ENCODE results near the gene NDUFB10. TPM values are rescaled to one million over a fixed set of nuclear protein-coding genes. Genes with fewer than 3 reads are reported as not detected.

The NDUFB10 gene
- total RNA-seq, 3 donors from 2014 or later, result 204 to 212 (median 210) TPM

DNA sequence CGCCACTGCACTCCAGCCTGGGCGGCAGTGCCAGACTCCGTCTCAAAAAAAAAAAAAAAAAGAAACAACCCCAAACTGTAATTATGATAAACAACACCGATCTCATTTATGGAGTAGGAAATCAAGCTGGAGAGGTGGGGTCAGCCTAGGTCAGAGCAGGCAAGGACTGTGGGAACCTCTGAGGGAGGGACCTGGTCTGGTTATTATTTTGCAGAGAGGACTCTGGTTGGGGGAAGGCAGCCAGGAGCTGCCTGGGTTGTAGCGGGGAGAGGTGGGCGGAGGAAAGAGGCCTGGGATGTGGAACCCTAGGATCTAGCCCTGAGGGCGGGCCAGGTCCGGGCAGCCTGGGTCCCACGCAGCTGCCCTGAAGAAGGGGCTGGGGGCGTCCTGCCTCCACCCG is 30.2 kb upstream of the NDUFB10 start:
- Histone ChIP-seq H3K9me3 (no peaks in the 10 kb centered on the region), H3K4me1 (ENCODE audit: low read depth) (peaks cover 13% of the 10 kb centered on the region), H3K4me3 (peak overlapping the region; percentile 24), H3K36me3 (ENCODE audit: low read depth) (no peaks in the 10 kb centered on the region)
- intact Hi-C loops (cut with DNase I, micrococcal nuclease), result loop anchor here (5.0 to 10.0 kb wide), 2 partner anchors 64 to 67 kb away; no protein-coding TSS in a partner anchor
- DNase-seq (peak in 2 of 3 donors; percentile 62 to 71), ATAC-seq (peak; percentile 62)
- TF ChIP-seq, protein P1, sequence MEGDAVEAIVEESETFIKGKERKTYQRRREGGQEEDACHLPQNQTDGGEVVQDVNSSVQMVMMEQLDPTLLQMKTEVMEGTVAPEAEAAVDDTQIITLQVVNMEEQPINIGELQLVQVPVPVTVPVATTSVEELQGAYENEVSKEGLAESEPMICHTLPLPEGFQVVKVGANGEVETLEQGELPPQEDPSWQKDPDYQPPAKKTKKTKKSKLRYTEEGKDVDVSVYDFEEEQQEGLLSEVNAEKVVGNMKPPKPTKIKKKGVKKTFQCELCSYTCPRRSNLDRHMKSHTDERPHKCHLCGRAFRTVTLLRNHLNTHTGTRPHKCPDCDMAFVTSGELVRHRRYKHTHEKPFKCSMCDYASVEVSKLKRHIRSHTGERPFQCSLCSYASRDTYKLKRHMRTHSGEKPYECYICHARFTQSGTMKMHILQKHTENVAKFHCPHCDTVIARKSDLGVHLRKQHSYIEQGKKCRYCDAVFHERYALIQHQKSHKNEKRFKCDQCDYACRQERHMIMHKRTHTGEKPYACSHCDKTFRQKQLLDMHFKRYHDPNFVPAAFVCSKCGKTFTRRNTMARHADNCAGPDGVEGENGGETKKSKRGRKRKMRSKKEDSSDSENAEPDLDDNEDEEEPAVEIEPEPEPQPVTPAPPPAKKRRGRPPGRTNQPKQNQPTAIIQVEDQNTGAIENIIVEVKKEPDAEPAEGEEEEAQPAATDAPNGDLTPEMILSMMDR (IDR thresholded peaks at IDR 0.05), result no peak

DNA sequence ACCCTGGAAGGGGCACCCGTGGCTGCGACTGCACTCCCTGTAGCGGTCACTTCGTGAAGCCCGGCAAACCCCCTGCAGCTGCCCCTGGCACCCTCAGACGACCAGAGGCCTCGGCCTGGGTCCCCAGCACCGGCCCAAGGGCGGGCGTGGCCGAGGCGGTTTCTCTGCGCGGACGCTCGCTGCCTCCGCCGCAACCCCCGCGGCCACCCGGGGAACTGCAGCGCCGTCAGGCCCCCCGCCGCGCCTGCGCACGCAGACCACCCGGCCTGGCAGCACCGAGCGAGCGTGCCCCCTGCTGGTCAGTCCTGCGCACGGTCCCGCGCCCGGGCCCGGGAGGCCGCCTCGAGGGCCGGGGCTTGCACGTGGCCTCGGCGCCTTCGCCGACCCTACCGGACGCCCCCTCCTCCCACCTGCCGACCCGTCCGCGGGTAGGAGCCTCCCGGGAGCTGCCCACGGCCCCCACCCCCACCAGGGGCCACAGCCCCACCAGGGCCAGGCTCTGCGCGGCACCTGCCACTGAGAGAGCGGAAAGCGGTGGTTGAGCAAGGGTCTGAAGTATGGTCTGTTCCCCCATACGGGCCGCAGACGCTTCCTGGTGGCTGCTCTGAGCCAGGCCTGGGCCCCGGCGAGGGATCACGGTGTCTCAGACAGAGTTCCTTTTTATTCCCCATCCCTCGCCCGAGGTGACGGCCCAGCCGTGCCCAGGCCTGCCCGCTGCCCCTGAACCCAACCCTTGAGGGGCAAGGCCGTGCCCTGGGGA is 29.6 kb upstream of the NDUFB10 start:
- Histone ChIP-seq H3K9me3 (no peaks in the 10 kb centered on the region), H3K4me1 (ENCODE audit: low read depth) (peaks cover 13% of the 10 kb centered on the region), H3K4me3 (peak overlapping the region; percentile 24), H3K36me3 (ENCODE audit: low read depth) (no peaks in the 10 kb centered on the region)
- TF ChIP-seq, protein P1 (IDR thresholded peaks at IDR 0.05), result peak; percentile 99
- intact Hi-C loops (cut with DNase I, micrococcal nuclease), result loop anchor here (5.0 to 10.0 kb wide), 2 partner anchors 65 to 67 kb away; no protein-coding TSS in a partner anchor
- DNase-seq (peak; percentile 91 to 96 (median 91)), ATAC-seq (peak; percentile 98)

DNA sequence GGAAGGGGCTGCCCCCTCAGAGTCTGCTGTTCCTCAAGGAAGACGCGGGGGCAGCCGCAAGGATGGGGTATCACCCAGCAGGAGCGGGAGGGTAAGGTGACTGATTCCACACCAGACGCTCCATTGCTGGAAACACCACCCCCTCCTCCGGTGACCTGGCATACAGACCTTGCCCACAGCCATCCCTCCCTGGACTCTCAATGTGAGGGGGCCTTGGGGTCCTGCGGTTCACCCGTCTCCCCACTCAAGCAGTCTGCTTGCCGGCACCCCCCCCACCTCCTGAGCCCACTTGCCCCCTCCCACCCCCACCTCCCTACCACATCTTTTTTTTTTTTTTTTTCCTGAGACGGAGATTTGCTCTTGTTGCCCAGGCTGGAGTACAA is 29.0 kb upstream of the NDUFB10 start:
- Histone ChIP-seq H3K36me3 (ENCODE audit: low read depth) (no peaks in the 10 kb centered on the region), H3K4me3 (no peak overlapping the region), H3K9me3 (no peaks in the 10 kb centered on the region), H3K4me1 (ENCODE audit: low read depth) (peaks cover 13% of the 10 kb centered on the region)
- TF ChIP-seq, protein P1 (IDR thresholded peaks at IDR 0.05), result no peak
- DNase-seq (peak in 1 of 3 donors; percentile 46), ATAC-seq (no peak)
- intact Hi-C loops (cut with DNase I, micrococcal nuclease), result no loop called here

DNA sequence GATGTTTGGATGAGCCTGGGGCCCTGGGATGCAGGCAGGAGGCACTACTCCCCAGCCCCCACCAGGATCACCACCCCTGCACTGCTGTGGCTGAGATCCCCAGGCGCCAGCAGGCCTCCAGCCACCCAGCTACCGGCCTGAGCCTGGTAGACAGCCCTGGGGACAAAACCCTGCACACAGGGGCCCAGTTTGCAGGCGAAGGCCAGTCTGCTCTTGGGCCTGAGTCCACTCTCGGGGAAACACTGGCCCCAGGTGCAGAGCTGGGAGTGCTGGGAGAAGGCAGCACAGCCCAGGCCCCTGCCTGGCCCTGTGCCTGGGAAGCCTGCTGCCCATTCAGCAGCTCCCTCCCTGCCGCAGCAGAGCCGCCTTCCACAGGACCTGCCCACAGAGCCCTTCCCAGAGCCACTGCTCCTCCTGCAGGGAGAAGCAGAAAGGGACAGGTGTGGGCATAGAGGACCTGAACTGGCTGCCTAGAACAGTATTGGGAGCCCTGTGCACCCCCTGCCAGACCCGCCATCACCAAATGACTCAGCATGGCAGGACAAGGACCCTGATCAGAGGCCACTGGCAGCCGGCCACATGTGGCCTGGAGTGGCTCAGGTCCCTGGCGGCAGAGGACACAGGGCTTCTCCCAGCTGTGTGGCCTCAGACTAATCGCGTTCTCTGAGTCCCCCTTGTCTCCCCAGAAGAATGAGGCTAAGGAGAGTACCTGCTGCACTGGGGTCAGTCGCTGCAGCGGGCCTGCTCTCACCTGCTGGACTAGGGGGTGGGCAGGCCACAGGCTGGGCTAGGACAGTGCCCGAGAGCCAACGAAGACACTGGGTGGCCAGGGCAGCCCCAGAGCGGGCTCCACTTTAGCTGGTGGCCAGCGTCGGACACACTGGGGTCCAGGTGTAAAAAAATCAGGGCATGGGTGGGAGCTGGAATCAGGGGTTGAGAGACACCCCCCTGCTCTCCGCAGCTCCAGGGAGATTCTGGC is 27.0 kb upstream of the NDUFB10 start:
- no peak overlapping the region for H3K4me3 ChIP-seq
- TF ChIP-seq, protein P1 (IDR thresholded peaks at IDR 0.05), result no peak
- peaks cover 13% of the 10 kb centered on the region for H3K4me1 ChIP-seq (ENCODE audit: low read depth)
- no peaks in the 10 kb centered on the region for H3K9me3 ChIP-seq
- DNase-seq (peak in 2 of 3 donors; percentile 61 to 69), ATAC-seq (peak; percentile 67)
- intact Hi-C loops (cut with DNase I, micrococcal nuclease), result no loop called here
- no peaks in the 10 kb centered on the region for H3K36me3 ChIP-seq (ENCODE audit: low read depth)

DNA sequence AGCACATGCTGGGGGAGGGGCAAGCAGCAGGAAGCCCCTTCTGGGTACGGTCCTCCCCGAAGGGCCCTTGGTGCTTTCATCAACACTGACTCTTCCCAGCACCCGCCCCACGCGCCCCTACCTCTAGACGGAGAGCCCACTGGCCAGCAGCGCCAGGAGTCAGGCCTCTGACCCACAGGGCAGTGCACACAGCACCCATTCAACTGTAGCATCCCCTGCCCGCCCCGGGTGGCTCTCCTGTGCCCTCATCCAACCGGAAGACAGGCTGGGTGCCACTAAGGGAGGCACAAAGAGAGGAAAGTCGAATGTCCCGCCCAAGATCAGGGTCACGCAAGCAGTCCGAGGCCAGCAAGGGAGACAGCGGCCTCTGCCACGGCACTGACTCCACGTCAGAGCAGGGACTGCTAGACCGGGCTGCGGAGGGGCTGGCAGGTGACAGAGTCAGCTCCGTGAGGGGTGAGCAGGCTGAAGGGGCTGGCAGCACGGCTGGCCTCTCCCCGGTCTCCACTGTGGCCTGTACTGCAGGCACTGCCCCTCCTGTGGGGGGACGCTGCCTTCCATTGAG is 26.2 kb upstream of the NDUFB10 start:
- Histone ChIP-seq H3K4me3 (no peak overlapping the region), H3K36me3 (ENCODE audit: low read depth) (no peaks in the 10 kb centered on the region), H3K9me3 (no peaks in the 10 kb centered on the region), H3K4me1 (ENCODE audit: low read depth) (peaks cover 13% of the 10 kb centered on the region)
- intact Hi-C loops (cut with DNase I, micrococcal nuclease), result no loop called here
- TF ChIP-seq, protein P1 (IDR thresholded peaks at IDR 0.05), result no peak
- peak in 1 of 3 donors; percentile 29 for DNase-seq
- ATAC-seq, result no peak
